HG03342 (cell line): ENCODE measurements around the gene TMEM219.
"Not testable (repeated sequence)": the region's sequence is repeated elsewhere in the genome, so short reads cannot be mapped to it uniquely, and the experiment has no call there.

ENCODE experiments used
- ATAC-seq: cut with Tn5 transposase; IDR thresholded peaks from one replicate; pipeline ENCODE4 v1.9.1; 2021; ENCODE audit warnings: mild to moderate bottlenecking, moderate library complexity; ENCODE audit not compliant: unreplicated experiment

TMEM219 gene

DNA sequence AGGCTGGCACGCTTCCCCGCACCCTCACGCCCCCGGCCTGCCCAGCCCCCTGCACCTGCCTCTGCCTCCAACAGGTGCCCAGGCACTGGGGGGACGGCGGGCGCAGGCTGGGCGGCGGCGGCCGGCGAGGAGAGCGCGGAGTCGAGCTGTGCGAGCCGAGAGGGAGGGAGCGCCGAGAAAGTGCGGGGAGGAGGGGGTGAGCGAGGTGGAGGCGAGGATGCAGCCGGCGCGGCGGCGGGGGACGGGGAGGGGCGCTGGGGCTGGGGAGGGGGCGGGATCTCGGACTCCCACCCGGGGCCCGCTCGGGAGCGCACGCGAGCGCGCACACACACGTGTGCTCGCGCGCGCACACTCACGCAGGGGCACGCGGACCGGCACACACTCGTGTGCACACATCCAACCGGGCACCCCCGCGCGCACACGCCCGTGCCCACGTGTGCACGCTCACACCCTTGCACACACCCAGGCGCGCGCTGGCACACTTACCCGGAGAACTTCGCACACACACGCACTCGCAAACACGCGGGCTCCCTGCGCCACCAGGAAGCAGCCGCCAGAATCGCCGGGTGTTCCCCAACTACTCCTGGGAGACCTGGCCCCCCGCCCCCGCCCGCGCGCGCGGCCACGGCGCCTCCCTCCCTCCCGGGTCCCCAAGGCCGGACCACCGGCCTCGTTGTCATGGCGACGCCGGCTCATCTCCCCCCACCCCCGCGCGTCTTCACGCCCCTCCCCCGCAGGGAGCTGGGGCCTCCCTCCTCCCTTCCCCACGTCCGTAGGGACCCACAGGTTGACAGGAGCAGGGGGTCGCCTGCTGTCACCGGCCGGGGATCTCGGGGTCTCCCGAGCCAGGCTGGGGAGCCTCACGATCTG, 49.2 kb downstream of the TMEM219 start, which contains the start of gene DOC2A:
Gene DOC2A, minus strand, starts transcription at position 184 of the 870 bp plus-strand sequence. CDS start 805 bp downstream, outside the sequence.
- ATAC-seq: no peak

DNA sequence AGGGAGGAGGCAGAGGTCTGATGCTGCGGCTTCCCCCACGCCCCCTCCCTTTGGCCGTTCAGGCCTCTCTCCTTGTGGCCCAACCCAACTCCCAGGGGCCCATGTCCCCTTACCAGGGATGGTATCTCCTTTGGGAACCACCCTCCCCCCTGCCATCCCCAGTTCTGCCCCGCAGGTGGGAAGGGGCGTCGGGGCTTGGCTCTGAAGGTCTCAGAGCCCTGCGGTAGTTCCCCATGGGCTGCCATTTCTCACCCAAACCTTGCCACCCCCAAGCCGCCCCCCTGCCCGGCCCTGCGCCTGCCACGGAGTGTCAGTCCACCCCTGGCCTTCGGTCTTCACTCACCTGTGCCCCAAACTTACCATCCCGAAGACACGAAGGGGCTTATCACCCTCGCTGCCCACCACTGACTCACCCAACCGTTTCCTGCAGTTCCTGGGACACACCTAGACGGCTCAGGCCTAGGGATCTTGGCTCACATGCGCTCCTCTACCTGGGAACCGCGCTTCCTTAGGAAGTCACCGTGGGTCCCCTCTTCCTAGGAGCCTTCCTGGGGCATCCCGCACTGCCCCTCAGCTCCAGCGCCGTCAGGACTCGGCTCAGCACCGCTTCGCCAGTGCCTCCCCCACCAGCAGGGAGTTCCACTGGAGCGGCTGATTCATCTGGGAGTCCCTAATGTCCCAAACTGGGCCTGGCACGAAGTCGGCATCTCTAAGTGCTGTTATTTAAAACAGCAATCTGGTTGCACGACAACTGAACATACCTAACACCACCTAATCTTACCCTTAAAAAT, 50.0 kb downstream of the TMEM219 start:
- ATAC-seq: no peak

DNA sequence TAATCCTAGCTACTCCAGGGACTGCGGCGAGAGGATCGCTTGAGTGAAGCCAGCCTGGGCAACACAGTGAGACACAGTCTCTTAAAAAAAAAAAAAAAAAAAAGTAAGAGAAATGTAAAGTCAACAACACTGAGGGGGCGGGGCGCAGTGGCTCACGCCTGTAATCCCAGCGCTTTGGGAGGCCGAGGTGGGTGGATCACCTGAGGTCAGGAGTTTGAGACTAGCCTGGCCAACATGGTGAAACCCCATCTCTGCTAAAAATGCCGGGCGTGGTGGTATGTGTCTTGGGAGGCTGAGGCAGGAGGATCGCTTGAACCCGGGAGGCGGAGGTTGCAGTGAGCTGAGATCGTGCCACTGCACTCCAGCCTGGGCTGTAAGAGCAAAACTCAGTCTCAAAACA, 50.7 kb downstream of the TMEM219 start:
- ATAC-seq: not testable (repeated sequence)

DNA sequence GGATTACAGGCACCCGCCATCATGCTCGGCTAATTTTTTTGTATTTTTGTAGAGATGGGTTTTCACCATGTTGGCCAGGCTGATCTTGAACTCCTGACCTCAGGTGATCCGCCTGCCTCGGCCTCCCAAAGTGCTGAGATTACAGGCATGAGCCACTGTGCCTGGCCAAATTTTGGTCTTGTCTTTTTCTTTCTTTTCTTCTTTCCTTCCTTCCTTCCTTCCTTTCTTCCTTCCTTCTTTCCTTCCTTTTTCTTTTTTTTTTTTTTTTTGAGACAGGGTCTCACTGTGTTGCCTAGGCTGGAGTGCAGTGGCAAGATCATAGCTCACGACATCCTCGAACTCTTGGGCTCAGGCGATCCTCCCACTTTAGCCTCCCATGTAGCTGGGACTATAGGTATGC, 53.6 kb downstream of the TMEM219 start:
- not testable (repeated sequence) for ATAC-seq

DNA sequence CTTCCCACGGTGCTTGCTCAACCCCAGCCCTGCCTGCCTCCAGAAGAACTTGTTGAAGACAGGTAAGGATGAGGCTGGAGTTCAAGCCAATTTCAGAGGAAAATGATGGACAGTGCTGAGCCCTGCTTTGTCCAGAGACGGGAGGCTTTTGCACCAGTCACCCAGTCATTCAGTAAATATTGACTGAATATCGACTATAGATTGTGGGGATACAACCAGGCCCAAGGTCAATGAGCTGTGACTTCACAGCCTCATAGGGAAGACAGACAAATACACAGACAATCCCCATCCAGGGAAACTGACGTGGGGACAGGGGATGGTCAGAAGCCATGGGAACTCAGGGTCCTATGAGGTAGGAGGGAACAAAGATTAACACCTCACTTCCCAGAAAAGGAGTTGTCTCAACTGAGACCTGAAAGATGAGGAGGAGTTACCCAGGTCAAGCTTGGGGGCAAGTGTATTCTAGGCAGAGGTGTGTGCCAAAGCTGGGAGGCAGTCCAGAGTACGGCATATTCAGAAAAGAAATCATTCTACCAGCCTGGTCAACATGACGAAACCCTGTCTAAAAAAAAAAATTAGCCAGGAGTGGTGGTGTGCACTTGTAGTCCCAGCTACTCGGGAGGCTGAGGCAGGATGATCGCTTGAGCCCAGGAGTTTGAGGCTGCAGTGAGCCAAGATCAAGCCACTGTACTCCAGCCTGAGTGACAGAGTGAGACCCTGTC, 54.8 kb downstream of the TMEM219 start:
- no peak for ATAC-seq

DNA sequence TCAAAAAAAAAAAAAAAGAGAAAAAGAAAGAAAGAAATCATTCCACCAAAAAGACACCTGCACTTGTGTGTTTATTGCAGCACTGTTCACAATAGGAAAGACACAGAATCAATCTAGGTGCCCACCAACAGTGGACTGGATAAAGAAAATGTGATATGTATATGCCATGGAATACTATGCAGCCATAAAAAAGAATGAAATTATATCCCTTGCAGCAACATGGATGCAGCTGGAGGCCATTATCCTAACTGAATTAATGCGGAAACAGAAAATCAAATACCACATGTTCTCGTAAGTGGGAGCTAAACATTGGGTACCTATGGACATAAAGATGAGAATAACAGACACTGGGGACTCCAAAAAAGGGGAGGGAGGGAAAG, 55.4 kb downstream of the TMEM219 start:
- no peak for ATAC-seq

DNA sequence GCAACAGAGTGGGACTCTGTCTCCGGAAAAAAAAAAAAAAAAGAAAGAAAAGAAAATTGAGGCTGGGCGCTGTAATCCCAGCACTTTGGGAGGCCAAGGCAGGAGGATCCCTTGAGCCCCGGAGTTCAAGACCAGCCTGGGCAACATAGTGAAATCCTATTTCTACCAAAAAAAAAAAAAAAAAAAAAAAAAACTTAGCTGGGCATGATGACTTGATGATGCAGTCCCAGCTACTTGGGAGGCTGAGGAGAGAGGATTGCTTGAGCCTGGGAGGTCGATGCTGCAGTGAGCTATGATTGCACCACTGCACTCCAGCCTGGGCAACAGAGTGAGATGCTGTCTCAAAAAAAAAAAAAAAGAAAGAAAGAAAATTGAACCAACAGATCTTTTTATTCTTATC, 56.1 kb downstream of the TMEM219 start:
- not testable (repeated sequence) for ATAC-seq

DNA sequence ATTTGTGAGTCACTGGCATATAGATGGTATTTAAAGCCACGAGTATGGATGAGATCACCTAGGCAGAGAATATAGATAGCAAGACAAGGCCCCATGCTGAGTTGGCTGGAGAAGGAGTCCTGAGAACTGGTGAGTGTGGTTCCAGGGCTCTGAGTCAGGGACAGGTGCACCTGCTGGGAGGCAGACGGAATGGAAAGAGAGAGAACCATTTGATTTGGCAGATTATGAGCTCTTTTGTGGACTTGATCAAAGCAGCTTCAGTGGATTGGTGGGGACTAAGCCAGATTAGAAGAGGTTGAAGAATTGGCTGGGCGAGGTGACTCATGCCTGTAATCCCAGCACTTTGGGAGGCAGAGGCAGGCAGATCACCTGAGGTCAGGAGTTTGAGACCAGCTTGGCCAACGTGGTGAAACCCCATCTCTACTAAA, 56.9 kb downstream of the TMEM219 start:
- no peak for ATAC-seq
